ENCODE results near the gene ZFP3.

Gene ZFP3

DNA sequence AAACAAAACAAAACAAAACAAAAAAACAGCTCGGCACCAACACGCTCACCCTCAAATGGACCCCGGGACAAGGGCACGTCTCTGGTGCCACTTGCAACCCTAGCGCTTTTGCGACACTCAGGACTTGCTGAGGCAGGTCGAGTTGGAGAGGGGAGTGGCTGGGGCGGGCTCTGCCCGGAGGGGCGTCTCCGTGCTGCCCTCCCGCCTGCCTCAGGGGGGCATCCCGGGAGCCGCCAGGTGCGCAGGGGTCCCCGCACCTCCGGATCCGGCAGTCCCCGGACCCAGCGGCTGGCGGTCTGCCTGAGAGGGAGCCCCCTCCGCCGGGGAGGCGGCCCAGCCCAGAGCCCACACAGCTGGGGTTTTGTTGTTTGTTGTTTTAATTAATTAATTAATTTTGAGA is 43.0 kb upstream of the ZFP3 start, which contains the start of gene SLC52A1:
SLC52A1 (minus strand) TSS at position 112 of the 400 bp plus-strand sequence. CDS start 820 bp downstream, outside the sequence.
- TF ChIP-seq, protein P1, sequence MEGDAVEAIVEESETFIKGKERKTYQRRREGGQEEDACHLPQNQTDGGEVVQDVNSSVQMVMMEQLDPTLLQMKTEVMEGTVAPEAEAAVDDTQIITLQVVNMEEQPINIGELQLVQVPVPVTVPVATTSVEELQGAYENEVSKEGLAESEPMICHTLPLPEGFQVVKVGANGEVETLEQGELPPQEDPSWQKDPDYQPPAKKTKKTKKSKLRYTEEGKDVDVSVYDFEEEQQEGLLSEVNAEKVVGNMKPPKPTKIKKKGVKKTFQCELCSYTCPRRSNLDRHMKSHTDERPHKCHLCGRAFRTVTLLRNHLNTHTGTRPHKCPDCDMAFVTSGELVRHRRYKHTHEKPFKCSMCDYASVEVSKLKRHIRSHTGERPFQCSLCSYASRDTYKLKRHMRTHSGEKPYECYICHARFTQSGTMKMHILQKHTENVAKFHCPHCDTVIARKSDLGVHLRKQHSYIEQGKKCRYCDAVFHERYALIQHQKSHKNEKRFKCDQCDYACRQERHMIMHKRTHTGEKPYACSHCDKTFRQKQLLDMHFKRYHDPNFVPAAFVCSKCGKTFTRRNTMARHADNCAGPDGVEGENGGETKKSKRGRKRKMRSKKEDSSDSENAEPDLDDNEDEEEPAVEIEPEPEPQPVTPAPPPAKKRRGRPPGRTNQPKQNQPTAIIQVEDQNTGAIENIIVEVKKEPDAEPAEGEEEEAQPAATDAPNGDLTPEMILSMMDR (conservative IDR thresholded peaks at IDR 0.05; ENCODE audit: low read depth, low read length), result no peak

DNA sequence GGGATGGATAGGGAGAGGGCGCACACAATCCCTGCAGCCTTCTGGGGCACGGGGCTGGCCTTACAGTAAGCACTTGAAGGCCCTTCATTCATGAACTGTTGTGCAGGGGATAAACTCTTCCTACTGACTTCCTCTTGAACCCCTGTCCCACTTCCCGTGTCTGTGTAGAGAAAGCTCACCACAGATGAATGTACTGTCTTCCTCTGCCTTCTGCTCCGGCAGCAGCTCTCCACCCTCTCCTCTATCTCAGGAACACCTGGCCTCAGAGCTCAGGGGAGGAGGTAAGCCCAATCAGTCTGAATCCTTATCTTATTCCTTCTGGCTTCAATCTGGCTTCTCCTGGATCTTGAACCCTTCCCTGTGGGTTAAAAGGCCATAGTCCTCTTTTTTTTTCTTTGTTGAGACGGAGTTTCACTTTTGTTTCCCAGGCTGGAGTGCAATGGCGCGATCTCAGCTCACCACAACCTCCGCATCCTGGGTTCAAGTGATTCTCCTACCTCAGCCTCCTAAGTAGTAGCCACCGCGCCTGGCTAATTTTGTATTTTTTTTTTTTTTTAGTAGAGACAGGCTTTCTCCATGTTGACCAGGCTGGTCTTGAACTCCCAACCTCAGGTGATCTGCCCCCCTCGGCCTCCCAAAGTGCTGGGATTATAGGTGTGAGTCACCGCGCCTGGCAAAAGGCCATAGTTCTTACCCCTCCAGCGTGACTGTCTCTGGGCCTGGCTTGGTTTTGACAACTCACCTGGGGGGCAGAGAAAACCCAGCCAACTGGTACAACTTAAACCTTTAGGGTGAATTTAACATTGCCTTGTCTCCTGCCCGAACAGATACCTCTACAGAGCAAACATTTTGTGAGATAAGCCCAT is 35.9 kb upstream of the ZFP3 start:
- DNase-seq (ENCODE audit: low read depth), result no peak
- TF ChIP-seq, protein P1 (conservative IDR thresholded peaks at IDR 0.05; ENCODE audit: low read depth, low read length), result no peak
- H3K4me3 ChIP-seq (ENCODE audit: low read length), result no peak overlapping the region

More for the DNA sequence above, 43.0 kb upstream of the ZFP3 start, which contains the start of gene SLC52A1:
- no peak for DNase-seq (ENCODE audit: low read depth)
- no peak within 1 kb of the TSS for H3K4me3 ChIP-seq (ENCODE audit: low read length)

DNA sequence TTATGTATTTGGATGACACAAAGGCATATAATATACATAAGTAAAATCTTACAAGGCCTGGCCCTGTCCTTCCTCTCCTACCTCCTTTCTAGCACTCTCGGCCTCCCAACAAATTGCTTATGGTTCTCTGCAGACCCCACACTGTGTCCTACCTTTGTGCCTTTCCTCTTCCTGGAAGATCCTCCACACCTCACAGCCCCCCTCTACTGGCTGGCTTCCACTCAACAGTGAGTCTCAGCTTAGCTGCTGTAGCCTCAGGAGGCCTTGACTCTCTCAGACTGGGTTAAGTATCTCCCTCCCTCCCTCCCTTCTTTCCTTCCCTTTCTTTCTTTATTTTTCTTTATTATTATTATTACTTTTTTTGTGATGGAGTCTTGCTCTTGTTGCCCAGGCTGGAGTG is 34.7 kb upstream of the ZFP3 start:
- TF ChIP-seq, protein P1 (conservative IDR thresholded peaks at IDR 0.05; ENCODE audit: low read depth, low read length), result no peak
- no peak for DNase-seq (ENCODE audit: low read depth)
- H3K4me3 ChIP-seq (ENCODE audit: low read length), result no peak overlapping the region

DNA sequence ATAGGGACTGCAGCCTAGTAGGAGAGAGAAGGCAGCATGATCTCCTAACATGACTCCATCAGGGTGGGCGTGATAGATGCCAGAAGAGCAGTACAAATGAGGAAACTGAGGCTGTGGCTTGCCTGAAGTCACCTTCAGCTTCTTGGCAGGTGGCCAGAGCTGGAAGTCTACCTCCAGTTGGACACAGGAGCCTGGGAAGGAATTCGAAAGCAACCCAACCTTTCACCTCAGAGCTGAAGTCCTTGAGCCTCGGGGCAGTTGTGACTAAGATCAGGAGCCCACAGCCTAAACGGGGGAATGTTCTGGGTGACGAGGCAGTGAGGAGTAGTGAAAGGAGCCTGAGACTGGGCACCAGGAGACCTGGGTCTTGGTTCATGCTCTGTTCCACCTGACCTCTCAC is 33.6 kb upstream of the ZFP3 start:
- TF ChIP-seq, protein P1 (conservative IDR thresholded peaks at IDR 0.05; ENCODE audit: low read depth, low read length), result no peak
- H3K4me3 ChIP-seq (ENCODE audit: low read length), result no peak overlapping the region
- DNase-seq (ENCODE audit: low read depth), result no peak

DNA sequence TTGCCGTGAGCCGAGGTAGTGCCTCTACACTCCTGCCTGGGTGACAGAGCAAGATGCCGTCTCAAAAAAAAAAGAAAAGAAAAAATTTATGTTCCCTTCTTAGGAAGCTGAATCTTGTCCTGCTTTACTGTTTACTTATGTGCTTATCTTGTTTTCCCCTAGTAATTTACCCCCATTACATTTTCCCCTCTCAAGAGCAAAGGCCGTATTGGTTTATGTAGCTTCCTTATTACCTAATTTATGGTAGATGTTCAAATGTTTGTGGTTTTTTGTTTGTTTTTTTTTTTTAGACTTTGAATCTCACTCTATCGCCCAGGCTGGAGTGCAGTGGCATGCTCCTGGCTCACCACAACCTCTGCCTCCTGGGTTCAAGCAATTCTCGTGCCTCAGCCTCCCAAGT is 32.8 kb upstream of the ZFP3 start:
- H3K4me3 ChIP-seq (ENCODE audit: low read length), result no peak overlapping the region
- no peak for DNase-seq (ENCODE audit: low read depth)
- TF ChIP-seq, protein P1 (conservative IDR thresholded peaks at IDR 0.05; ENCODE audit: low read depth, low read length), result no peak

DNA sequence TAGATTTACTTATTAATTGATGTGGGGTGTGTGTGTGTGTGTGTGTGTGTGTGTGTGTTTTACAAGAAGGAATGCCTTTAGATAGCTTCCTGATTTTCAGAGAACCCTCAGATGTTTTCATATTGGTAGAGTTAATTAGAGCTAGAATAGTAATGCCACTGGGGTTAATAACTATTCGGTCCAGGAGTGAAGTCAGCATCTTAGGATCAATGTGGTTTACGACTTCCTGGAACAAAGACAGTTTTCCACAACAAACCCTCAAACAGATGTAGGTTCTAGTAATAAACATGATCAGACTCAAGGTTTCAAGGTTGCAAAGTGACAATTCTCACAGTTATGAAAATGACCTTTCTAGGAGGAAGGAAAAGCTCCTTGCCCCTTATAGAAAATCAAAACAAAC is 30.8 kb upstream of the ZFP3 start:
- no peak overlapping the region for H3K4me3 ChIP-seq (ENCODE audit: low read length)
- no peak for DNase-seq (ENCODE audit: low read depth)
- TF ChIP-seq, protein P1 (conservative IDR thresholded peaks at IDR 0.05; ENCODE audit: low read depth, low read length), result no peak

DNA sequence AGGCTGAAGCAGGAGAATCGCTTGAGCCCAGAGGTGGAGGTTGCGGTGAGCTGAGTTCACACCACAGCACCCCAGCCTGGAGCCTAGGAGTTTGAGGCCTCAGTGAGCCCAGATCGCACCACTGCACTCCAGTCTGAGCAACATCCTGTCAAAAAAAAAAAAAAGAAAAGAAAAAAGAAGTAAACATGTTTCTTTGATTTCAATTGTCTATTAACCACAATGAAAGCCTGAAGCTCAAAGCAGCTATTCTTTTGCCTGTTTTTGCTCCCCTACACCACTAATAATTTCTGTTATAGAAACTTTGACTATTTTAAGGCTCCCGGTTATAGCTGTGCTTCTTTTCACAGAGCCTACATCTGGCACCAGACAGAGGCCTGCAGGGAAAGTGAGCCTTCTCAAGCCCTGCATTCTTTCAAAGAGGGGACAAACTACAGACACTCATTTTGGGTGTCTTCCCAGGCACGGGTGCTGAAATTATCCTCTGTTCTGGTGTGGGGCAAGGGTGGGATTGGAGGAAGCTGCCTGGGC is 28.9 kb upstream of the ZFP3 start:
- no peak for DNase-seq (ENCODE audit: low read depth)
- TF ChIP-seq, protein P1 (conservative IDR thresholded peaks at IDR 0.05; ENCODE audit: low read depth, low read length), result no peak
- no peak overlapping the region for H3K4me3 ChIP-seq (ENCODE audit: low read length)
